Body of pancreas (tissue), 4 donors: Measurements from ENCODE around the gene RSPRY1. TPM values are rescaled to one million over a fixed set of nuclear protein-coding genes. Genes with fewer than 3 reads are reported as not detected.

Source experiments
- ATAC-seq: fragments of 150-250 bp; one replicate; pipeline ENCODE4 v1.9.1; 2016
- DNase-seq, 4 donors: peaks; one replicate each; pipeline ENCODE4 v3.0.0-alpha.2; 2019
- H3K27ac ChIP-seq, 4 donors: fragments of 200-600 bp; sonication (generic); 1 replicate in 3 of 4; 2 replicates in 1 of 4; pipeline versions ENCODE4 v1.5.1 to v1.6.1; 2016 to 2019; ENCODE audit warnings: mild to moderate bottlenecking in 1 of 4, mixed read lengths in 1 of 4, moderate library complexity in 1 of 4
- H3K27me3 ChIP-seq, 2 donors: fragments of 200-600 bp; sonication (generic); one replicate each; pipeline ENCODE4 v1.6.0; 2016; ENCODE audit warnings: mild to moderate bottlenecking in 1 of 2
- H3K36me3 ChIP-seq, 2 donors: fragments of 200-600 bp; sonication (generic); replicated peaks in 1 of 2; 2 replicates each; pipeline ENCODE4 v1.5.1; 2016; ENCODE audit warnings: low read depth in 2 of 2; ENCODE audit not compliant: insufficient read depth in 1 of 2
- H3K4me1 ChIP-seq: fragments of 200-600 bp; sonication (generic); one replicate; pipeline ENCODE4 v1.6.0; 2016
- H3K4me3 ChIP-seq, 2 donors: fragments of 200-600 bp; sonication (generic); 1 replicate in 1 of 2; 2 replicates in 1 of 2; pipeline ENCODE4 v1.5.1; 2016 to 2019
- H3K9me3 ChIP-seq, 3 donors: fragments of 200-600 bp; sonication (generic); 1 replicate in 2 of 3; 2 replicates in 1 of 3; pipeline ENCODE4 v1.5.1; 2016
- POLR2A ChIP-seq, 3 donors: fragments of 450-650 bp; IDR thresholded peaks; one replicate each; pipeline ENCODE4 v1.6.1; 2016; ENCODE audit warnings: antibody characterized with exemption in 3 of 3, mild to moderate bottlenecking in 2 of 3
- WGBS, 2 donors: methylation state at CpG; one replicate each; pipeline ENCODE4 v1.1.5; 2017; 5-methylcytosine and 5-hydroxymethylcytosine counted together
- intact Hi-C: fragments of 100-400 bp; cut with DNase I; formaldehyde crosslinking; loops from one replicate; pipeline ENCODE4 v1.15.1; 2023
- total RNA-seq, 2 donors: library from RNA; depleted of rRNA; stranded (reverse); fragments of >200 nt; gene quantifications; one replicate each; pipeline ENCODE4 v1.1.0, GENCODE V29; 2016
- TF ChIP-seq, protein P1 (sequence below), 7 experiments: fragments of 450-650 bp in 4 of 7; fragments of 200-600 bp in 3 of 7; sonication (generic) in 3 of 7; IDR thresholded peaks; one replicate each; pipeline ENCODE4 v1.5.1; 2016 to 2019; ENCODE audit warnings: antibody characterized with exemption in 7 of 7

RSPRY1 gene
- total RNA-seq, 2 donors from 2014 or later = 13.8 to 31.4 TPM

GRCh38 chr16:57285379-57285778 lies 99.2 kb downstream of the RSPRY1 start:
- H3K9me3 ChIP-seq = no peaks in the 10 kb centered on the region
- no peak for TF ChIP-seq POLR2A (IDR thresholded peaks at IDR 0.05)
- TF ChIP-seq, protein P1, sequence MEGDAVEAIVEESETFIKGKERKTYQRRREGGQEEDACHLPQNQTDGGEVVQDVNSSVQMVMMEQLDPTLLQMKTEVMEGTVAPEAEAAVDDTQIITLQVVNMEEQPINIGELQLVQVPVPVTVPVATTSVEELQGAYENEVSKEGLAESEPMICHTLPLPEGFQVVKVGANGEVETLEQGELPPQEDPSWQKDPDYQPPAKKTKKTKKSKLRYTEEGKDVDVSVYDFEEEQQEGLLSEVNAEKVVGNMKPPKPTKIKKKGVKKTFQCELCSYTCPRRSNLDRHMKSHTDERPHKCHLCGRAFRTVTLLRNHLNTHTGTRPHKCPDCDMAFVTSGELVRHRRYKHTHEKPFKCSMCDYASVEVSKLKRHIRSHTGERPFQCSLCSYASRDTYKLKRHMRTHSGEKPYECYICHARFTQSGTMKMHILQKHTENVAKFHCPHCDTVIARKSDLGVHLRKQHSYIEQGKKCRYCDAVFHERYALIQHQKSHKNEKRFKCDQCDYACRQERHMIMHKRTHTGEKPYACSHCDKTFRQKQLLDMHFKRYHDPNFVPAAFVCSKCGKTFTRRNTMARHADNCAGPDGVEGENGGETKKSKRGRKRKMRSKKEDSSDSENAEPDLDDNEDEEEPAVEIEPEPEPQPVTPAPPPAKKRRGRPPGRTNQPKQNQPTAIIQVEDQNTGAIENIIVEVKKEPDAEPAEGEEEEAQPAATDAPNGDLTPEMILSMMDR (IDR thresholded peaks at IDR 0.05) = no peak
- H3K4me1 ChIP-seq = peaks cover 34% of the 10 kb centered on the region
- ATAC-seq = no peak
- H3K4me3 ChIP-seq = no peak overlapping the region
- H3K36me3 ChIP-seq = no peaks in the 10 kb centered on the region
- WGBS, 2 donors = 82 to 85% methylated on average over 5 of the region's 5 CpGs
- no peak overlapping the region for H3K27ac ChIP-seq
- no peaks in the 10 kb centered on the region for H3K27me3 ChIP-seq
- intact Hi-C loops = no loop called here
- peak in 1 of 4 donors; percentile 1 for DNase-seq

GRCh38 chr16:57289391-57290257 lies 103.5 kb downstream of the RSPRY1 start:
- intact Hi-C loops = no loop called here
- 73 to 74% methylated on average over 14 of the region's 14 CpGs for WGBS, 2 donors
- Histone ChIP-seq H3K9me3 (no peaks in the 10 kb centered on the region), H3K4me3 (no peak overlapping the region), H3K27me3 (no peaks in the 10 kb centered on the region), H3K36me3 (no peaks in the 10 kb centered on the region), H3K27ac (no peak overlapping the region), H3K4me1 (peaks cover 5% of the 10 kb centered on the region)
- DNase-seq (no peak), ATAC-seq (no peak)
- TF ChIP-seq, protein P1 (IDR thresholded peaks at IDR 0.05) = no peak
- no peak for TF ChIP-seq POLR2A (IDR thresholded peaks at IDR 0.05)

Other genes with a start within 250 kb of the RSPRY1 start
- gene CETP, start 224.4 kb upstream of the RSPRY1 start, total RNA-seq = under 1 TPM in 1 of 2 donors, not detected in 1; 0.66 TPM
- 10 to 100 TPM in 1 of 2 donors, 1 to 10 TPM in 1; 8.3 to 23.4 TPM for gene NLRC5, start 196.8 kb upstream of the RSPRY1 start, total RNA-seq
- 10 to 100 TPM in 1 of 2 donors, 1 to 10 TPM in 1; 8.8 to 16.5 TPM for gene CPNE2, start 93.7 kb upstream of the RSPRY1 start, total RNA-seq
- gene PSME3IP1, start 290 bp upstream of the RSPRY1 start, total RNA-seq = 10 to 100 TPM; 26.7 to 32.9 TPM
- 10 to 100 TPM; 15.8 to 21.5 TPM for gene ARL2BP, start 58.9 kb downstream of the RSPRY1 start, total RNA-seq
- 10 to 100 TPM; 32.9 to 43.2 TPM for gene PLLP, start 98.3 kb downstream of the RSPRY1 start, total RNA-seq
- not detected for gene CCL22, start 172.5 kb downstream of the RSPRY1 start, total RNA-seq
- 10 to 100 TPM; 14.5 to 19.1 TPM for gene CX3CL1, start 186.2 kb downstream of the RSPRY1 start, total RNA-seq
- gene CCL17, start 218.4 kb downstream of the RSPRY1 start, total RNA-seq = not detected